ENCODE results near the gene CNGA3. TPM values are rescaled to one million over a fixed set of nuclear protein-coding genes. Genes with fewer than 3 reads are reported as not detected.
A peak's percentile ranks its signal among the peaks of the same experiment; 100 is the strongest.

The CNGA3 gene
- total RNA-seq, 4 donors from 2014 or later = 0.40 to 1.8 (median 1.6) TPM; not detected in 1

DNA sequence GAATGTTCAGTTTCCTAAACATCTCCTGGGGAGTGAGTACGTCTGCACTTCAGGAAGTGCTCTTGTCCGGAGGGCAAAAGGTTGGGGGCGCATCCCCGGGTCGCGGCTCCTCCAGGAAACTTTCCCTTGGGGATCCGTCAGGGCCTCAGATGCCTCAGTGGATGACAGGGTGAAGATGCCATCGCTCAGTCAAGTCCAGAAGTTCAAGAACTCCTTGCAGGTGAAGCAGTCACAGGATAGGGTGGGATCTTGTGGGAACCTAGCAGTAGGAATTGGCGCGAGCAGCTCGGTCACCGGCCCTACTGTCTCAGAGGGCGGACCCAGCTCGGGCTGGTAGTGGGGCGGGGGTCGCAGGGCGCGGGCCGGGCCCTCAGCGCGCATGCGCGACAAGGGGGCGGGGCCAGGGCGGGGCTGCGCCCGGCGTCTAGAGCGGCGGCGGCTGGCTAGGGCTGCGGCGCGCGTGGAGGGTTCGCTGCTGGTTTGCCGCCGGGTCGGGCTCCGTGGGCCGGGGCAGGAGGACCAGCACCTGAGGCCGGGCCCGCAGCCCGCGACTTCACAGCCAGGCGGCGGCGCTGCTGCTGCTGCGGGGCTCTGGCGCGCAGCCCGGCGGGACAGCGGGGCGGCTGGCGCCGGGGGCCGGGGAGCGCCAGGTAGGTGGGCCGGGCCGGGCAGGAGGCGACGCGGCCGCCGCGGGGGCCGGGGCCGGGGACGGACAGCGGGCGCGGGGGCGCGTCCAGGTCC, 98.3 kb downstream of the CNGA3 start, which contains the start of gene INPP4A:
Gene INPP4A (plus strand): TSS at position 423 of the 741 bp plus-strand sequence. CDS start 75,191 bp downstream, outside the sequence.
- H3K36me3 ChIP-seq = no peaks in the 10 kb centered on the region
- in situ Hi-C loops (cut with MboI; ENCODE audit: low pct_ligation_motif_present in 1 of 4, low pct_unique_long_range_greater_than_20kb in 1 of 4, low sequenced_read_pairs in 3 of 4) = no loop called here
- TF ChIP-seq POLR2A (IDR thresholded peaks at IDR 0.05) (no peak), POLR2AphosphoS5 (IDR thresholded peaks at IDR 0.05) (peak; percentile 51 to 60 (median 54)), EP300 (IDR thresholded peaks at IDR 0.05; ENCODE audit: low read depth) (no peak), CTCF (IDR thresholded peaks at IDR 0.05) (peak in 1 of 5 experiments; percentile 11)
- 0 to 1% methylated on average over 1 to 45 of the region's 75 CpGs for WGBS, 2 donors (ENCODE audit: low coverage in 1 of 2)
- H3K4me3 ChIP-seq = peak within 1 kb of the TSS; percentile 60 to 88 (median 84)
- intact Hi-C loops (cut with DNase I; ENCODE audit: low total_unique reads) = loop anchor here (10.0 kb wide), 1 partner anchor 70 kb away; no protein-coding TSS in a partner anchor
- no peaks in the 10 kb centered on the region for H3K27me3 ChIP-seq
- H3K4me1 ChIP-seq = peaks cover 5 to 50% (median 25%) of the 10 kb centered on the region in 4 donors
- peak; percentile 80 for DNase-seq
- peak within 1 kb of the TSS; percentile 82 to 89 (median 88) for H3K27ac ChIP-seq
- H3K9me3 ChIP-seq = no peaks in the 10 kb centered on the region

- TF ChIP-seq EP300 (IDR thresholded peaks at IDR 0.05; ENCODE audit: low read depth) (no peak), POLR2AphosphoS5 (IDR thresholded peaks at IDR 0.05) (no peak), CTCF (IDR thresholded peaks at IDR 0.05) (no peak), POLR2A (IDR thresholded peaks at IDR 0.05) (no peak)
- H3K9me3 ChIP-seq = no peaks in the 10 kb centered on the region
- intact Hi-C loops (cut with DNase I; ENCODE audit: low total_unique reads) (loop anchor here (10.0 kb wide), 1 partner anchor 70 kb away; no protein-coding TSS in a partner anchor), in situ Hi-C loops (cut with MboI; ENCODE audit: low pct_ligation_motif_present in 1 of 4, low pct_unique_long_range_greater_than_20kb in 1 of 4, low sequenced_read_pairs in 3 of 4) (no loop called here)
- H3K4me3 ChIP-seq = peak overlapping the region; percentile 60 to 88 (median 84)
- no peaks in the 10 kb centered on the region for H3K27me3 ChIP-seq
- H3K27ac ChIP-seq = peak overlapping the region; percentile 82 to 89 (median 88)
- H3K4me1 ChIP-seq = peaks cover 5 to 57% (median 25%) of the 10 kb centered on the region in 4 donors
- H3K36me3 ChIP-seq = no peaks in the 10 kb centered on the region
- no peak for DNase-seq
- 0% methylated on average over 8 of the region's 34 CpGs; no CpG with 5 or more reads in 1 of the 2 donors for WGBS, 2 donors (ENCODE audit: low coverage in 1 of 2)
These were observed 99.0 kb downstream of the CNGA3 start for GRCh38 chr2:98445177-98445682.

GRCh38 chr2:98445683-98446581, 99.7 kb downstream of the CNGA3 start:
- WGBS, 2 donors (ENCODE audit: low coverage in 1 of 2) = 66 to 72% methylated on average over 4 to 19 of the region's 19 CpGs
- Histone ChIP-seq H3K36me3 (no peaks in the 10 kb centered on the region), H3K4me3 (peak overlapping the region; percentile 60 to 88 (median 84)), H3K27ac (peak overlapping the region; percentile 82 to 89 (median 88)), H3K27me3 (no peaks in the 10 kb centered on the region), H3K4me1 (peaks cover 5 to 64% (median 25%) of the 10 kb centered on the region in 4 donors), H3K9me3 (no peaks in the 10 kb centered on the region)
- no peak for DNase-seq
- TF ChIP-seq CTCF (IDR thresholded peaks at IDR 0.05) (no peak), POLR2AphosphoS5 (IDR thresholded peaks at IDR 0.05) (no peak), POLR2A (IDR thresholded peaks at IDR 0.05) (no peak), EP300 (IDR thresholded peaks at IDR 0.05; ENCODE audit: low read depth) (no peak)
- in situ Hi-C loops (cut with MboI; ENCODE audit: low pct_ligation_motif_present in 1 of 4, low pct_unique_long_range_greater_than_20kb in 1 of 4, low sequenced_read_pairs in 3 of 4) (no loop called here), intact Hi-C loops (cut with DNase I; ENCODE audit: low total_unique reads) (loop anchor here (10.0 kb wide), 1 partner anchor 69 kb away; no protein-coding TSS in a partner anchor)
